GM18519 (cell line): ENCODE measurements around the gene FTL.
A peak's percentile ranks its signal among the peaks of the same experiment; 100 is the strongest.

Source experiments
- ATAC-seq: cut with Tn5 transposase; IDR thresholded peaks from one replicate; pipeline ENCODE4 v1.9.1; 2021; ENCODE audit warnings: mild to moderate bottlenecking, moderate library complexity; ENCODE audit not compliant: unreplicated experiment, low FRiP score

The FTL gene

GRCh38 chr19:48989701-48990291 is 24.7 kb downstream of the FTL start:
- no peak for ATAC-seq

- no peak for ATAC-seq
These were observed 25.3 kb downstream of the FTL start for GRCh38 chr19:48990400-48990799.

- ATAC-seq = no peak
These were observed 26.0 kb downstream of the FTL start for GRCh38 chr19:48991011-48991609.

GRCh38 chr19:48991873-48992580 is 26.9 kb downstream of the FTL start:
- ATAC-seq = no peak

GRCh38 chr19:48992581-48993174 is 27.6 kb downstream of the FTL start:
- ATAC-seq = no peak

GRCh38 chr19:48993175-48994034 is 28.3 kb downstream of the FTL start, which contains the start of the genes GYS1 and RUVBL2:
TSS of gene GYS1 (minus strand) at chr19:48993309. CDS start at chr19:48993112, 197 bp downstream.
TSS of gene RUVBL2 (plus strand) at chr19:48993887. CDS start at chr19:48993912, 25 bp downstream.
- peak; percentile 72 for ATAC-seq

- ATAC-seq = no peak
These were observed 28.9 kb downstream of the FTL start for GRCh38 chr19:48994035-48994386.

GRCh38 chr19:48997972-48998371 is 32.9 kb downstream of the FTL start:
- ATAC-seq = no peak

GRCh38 chr19:48999481-49000325 is 34.6 kb downstream of the FTL start:
- ATAC-seq = no peak

- no peak for ATAC-seq
These were observed 39.0 kb downstream of the FTL start for GRCh38 chr19:49004133-49004532.

- ATAC-seq = no peak
These were observed 40.0 kb downstream of the FTL start for GRCh38 chr19:49004964-49005614.

GRCh38 chr19:49006905-49007304 is 41.8 kb downstream of the FTL start:
- no peak for ATAC-seq

- no peak for ATAC-seq
These were observed 44.7 kb downstream of the FTL start for GRCh38 chr19:49009828-49010227.

GRCh38 chr19:49010453-49010852 is 45.3 kb downstream of the FTL start:
- no peak for ATAC-seq

- ATAC-seq = no peak
These were observed 46.1 kb downstream of the FTL start for GRCh38 chr19:49011194-49011593.

GRCh38 chr19:49014123-49014869 is 49.2 kb downstream of the FTL start:
- no peak for ATAC-seq

GRCh38 chr19:49014870-49015255 is 49.8 kb downstream of the FTL start:
- no peak for ATAC-seq

- no peak for ATAC-seq
These were observed 51.1 kb downstream of the FTL start for GRCh38 chr19:49016067-49016839.
